Effector CD4-positive, alpha-beta T cell (primary cell): ENCODE data around the gene OR2M7. TPM values are rescaled to one million over a fixed set of nuclear protein-coding genes. Genes with fewer than 3 reads are reported as not detected.
"Not testable (repeated sequence)": the region's sequence is repeated elsewhere in the genome, so short reads cannot be mapped to it uniquely, and the experiment has no call there.

Source experiments
- DNase-seq: peaks from one replicate; pipeline ENCODE4 v3.0.0-alpha.2; 2020
- total RNA-seq: gene quantifications from one replicate; lab custom pipeline; 2026; lab: John Stamatoyannopoulos, UW

OR2M7 gene, protein sequence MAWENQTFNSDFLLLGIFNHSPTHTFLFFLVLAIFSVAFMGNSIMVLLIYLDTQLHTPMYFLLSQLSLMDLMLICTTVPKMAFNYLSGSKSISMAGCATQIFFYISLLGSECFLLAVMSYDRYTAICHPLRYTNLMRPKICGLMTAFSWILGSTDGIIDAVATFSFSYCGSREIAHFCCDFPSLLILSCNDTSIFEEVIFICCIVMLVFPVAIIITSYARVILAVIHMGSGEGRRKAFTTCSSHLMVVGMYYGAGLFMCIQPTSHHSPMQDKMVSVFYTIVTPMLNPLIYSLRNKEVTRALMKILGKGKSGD
- not detected for total RNA-seq

DNA sequence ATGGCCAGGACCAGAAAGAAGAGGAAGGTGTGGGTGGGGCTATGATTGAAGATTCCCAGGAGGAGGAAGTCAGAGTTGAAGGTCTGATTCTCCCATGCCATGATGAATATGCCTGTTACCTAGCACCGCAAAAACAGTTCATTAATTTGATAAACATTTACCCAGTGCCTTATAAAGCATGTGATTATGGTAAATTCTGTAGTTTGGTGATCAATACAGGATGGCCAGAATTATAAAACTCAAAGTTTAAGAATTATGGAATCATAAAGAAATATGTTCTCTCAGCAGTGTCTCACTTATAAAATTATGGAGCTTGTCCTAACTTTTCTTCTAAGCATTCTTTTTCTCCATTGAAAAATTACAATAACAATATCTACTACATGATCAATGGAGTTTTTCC lies at the start of gene OR2M7:
TSS of gene OR2M7 (minus strand) at position 101 of the 400 bp plus-strand sequence. CDS start at position 101, 0 bp downstream.
- no peak for DNase-seq

DNA sequence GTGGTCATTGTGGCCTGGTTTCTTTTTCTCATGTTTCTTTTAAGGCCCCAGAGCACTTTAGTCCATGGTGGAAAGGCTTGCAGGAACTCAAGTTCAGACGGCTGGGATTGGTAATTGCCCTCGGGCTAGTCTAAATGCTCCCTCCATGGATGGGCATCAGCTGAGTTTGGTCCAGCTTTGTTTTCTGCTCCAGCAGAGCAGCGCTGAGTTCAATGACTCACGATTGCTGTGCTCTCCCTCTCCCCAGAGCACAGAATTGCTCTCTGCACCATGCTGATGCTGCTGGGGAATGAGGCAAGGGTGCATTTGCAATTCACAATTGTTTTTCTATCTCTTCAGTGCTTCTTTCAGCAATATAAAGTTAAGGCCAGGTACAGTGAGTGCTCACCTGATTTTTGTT lies 49.4 kb upstream of the OR2M7 start:
- DNase-seq: no peak

DNA sequence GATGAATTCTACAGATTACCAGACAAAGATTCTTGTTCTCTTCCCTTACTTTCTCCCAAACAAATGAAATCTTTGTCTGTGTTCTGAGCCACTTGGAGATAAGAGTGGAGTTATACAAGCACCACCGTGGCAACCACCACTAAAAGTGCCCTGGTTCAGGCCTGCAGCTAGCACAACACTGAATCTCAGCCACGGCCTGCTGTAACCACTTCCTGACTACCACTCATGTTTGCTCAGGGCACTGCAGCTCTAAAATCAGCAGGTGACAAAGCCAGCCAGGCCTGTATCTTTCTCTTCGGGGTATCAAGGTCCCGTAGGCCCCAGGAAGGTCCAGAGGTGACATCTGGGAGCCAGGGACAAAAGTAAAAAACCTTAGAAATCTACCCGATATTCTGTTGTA lies 48.0 kb upstream of the OR2M7 start:
- no peak for DNase-seq

DNA sequence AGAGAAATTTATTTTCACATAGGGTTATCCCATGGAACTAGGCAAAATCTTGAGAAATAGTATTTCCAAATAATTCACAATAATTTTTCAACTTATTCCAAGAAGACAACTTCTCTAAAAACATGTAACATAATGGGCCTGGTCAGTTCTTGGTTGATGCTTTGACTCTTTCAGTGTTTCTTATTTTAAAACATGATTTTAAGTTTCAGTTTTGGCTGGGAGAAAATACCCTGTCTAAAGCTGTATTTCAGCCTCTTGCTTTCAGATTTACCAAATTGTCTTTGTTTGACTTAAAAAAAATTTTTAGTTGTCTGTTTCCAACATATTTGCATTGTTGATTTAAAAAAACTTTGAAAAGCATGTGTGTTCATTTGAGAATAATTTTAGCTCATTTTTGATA lies 42.2 kb upstream of the OR2M7 start:
- no peak for DNase-seq

DNA sequence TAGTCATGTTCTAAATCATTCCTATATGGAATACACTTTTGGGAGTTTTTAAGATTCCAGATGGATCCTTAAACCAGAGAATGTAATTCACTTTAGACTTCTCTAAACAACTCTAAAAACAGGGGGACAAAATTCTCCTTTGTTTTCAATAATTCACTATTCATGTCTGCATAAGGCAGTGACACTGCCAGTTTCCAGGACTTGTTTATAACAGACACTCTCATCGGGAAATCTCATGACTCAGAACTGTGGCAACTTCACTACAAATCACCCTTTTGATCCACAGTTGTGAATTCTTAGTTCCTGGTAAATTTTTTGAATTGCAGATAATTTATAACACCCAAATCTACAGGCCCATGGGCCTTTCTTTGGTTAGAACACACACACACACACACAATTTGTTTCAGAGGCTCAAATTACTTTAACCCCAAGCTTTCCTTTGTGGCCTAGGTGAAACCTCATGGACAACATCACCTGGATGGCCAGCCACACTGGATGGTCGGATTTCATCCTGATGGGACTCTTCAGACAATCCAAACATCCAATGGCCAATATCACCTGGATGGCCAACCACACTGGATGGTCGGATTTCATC lies 36.9 kb upstream of the OR2M7 start, which contains the start of gene OR2T4:
TSS of gene OR2T4 (plus strand) at position 545 of the 595 bp plus-strand sequence. CDS start at position 545, 0 bp downstream.
- no peak for DNase-seq

DNA sequence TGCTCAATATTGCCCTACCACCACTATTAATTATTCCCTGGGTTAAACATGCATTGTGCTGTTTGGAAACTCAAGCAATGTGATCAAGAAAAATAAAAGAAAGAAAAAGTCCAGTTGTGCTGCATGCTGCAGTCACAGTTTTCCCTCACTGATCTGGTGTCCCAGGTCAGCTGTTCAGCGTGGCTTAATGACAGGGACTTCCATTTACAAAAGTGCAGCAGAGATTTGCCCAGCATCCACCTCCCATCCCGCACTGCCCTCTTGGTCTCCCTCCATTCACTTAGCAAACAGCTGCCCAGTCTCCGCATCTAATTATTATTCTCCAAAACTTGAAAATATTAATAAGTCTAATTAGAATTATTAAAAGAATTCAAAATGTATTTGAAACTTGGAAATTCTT lies 35.0 kb upstream of the OR2M7 start:
- DNase-seq: no peak

DNA sequence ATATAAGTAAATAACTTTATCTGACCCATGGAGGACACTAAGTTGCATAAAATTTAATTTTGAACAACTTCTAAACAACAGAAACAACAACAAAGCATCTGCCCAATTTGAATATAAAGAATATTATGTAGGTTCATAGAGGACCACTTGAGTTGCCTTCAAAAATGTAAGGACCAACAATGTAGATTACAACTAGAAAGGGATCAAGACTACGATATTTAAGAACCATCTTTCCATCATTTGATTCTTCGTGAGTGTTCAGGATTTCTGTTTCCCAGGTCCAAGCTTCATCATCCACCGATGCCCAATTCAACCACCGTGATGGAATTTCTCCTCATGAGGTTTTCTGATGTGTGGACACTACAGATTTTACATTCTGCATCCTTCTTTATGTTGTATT lies 24.1 kb upstream of the OR2M7 start, which contains the start of gene OR14C36:
TSS of gene OR14C36 (plus strand) at position 301 of the 400 bp plus-strand sequence. CDS start at position 301, 0 bp downstream.
- DNase-seq: no peak

DNA sequence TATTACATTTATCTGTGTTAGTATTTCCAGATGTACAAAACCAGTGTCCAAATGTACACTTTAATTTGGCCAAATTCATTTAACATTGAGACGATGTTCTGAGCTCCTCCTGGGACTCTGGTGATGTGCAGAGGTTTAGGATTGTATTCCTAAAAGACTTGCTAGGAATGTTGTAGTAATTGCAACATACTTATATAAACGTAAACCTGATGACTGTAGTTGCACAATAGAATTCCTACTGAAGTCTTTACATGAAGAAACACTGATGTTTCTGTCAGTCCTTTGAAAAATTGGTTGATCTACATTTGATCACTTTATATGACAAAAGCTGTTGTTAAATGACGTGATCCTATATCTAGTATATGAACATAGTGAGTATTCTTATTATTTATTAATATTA lies 19.1 kb upstream of the OR2M7 start:
- DNase-seq: no peak

DNA sequence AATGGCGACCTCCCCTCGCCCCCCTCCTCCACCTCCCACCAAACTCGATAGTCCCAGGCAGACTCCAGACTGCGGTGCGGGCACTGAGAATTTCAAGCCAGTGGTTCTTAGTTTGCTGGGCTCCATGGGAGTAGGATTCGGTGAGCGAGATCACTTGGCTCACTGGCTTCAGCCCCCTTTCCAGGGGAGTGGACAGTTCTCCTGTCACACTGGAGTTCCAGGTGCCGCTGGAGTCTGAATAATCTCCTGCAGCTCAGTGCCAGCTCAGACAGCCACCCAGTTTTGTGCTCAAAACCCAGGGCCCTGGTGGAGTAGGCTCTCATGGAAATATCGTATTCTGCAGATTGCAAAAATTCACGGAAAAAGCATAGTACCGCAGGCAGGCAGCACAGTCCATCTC lies 7.6 kb downstream of the OR2M7 start:
- no peak for DNase-seq

DNA sequence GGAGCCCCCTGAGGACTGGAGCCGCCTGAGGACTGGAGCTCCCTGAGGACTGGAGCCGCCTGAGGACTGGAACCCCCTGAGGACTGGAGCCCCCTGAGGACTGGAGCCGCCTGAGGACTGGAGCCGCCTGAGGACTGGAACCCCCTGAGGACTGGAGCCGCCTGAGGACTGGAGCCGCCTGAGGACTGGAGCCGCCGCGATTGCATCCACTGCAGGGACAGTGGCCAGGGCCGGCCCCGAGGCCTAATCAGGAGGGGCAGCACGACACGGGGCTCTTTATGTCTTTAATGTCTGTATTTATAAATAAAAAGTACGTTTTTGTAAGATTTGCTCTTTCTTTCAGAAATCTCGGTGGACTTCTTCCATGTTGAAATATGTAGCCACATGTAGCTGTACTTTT lies 17.6 kb downstream of the OR2M7 start:
- DNase-seq: not testable (repeated sequence)

DNA sequence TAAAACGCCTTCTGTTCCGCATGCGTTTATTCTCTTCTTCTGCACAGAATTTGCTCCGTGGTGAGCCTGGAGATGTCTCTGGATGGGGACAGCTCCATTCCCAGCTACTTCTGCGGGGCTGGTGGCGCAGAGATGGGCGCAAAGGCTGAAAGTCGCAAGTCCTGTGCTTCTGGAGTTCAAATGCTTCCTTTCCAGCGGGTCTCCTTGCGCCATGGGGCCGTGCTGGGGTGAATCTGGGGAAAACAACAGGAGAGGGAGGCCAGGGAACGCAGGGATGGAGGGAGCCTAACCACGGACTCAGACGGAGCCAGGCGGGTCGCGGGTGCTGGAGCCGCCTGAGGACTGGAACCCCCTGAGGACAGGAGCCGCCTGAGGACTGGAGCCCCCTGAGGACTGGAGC lies 18.3 kb downstream of the OR2M7 start:
- no peak for DNase-seq

DNA sequence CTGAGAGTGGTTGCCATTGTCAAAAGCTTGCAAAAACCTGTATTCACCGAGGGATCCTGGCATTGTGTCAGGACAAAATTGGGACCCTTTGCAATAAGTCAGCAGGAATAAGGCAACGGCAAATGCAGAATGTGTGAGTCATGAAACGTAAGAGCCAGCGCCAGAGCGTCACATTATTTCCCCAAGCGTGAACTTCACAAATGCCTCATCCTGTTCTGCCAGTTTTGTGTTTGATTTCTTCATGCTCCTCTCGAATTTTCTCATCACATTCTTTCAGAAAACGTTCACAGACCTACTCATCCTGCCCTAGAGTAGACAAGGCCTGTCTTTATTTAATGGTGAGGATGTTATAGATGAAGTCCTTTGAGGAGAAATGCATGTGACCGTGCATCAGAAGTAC lies 18.7 kb downstream of the OR2M7 start:
- DNase-seq: not testable (repeated sequence)

DNA sequence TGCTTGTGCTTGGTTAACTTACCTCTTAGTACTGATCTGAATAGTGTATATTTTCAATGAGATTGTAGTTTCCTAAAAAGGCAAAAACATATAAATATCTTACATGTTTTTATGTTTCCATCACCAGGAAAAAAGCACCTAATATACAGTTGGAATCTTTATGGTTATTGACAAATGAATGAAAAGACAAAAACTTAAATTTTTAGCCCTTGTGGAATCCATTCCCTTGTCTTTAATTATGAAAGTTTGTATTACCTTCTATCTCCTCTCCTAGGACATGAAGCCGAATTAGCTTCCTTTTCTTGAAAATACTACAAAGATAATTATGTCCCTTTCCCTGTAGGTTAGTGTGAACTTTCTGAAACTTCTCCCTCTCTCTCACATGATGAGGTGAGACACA lies 21.0 kb downstream of the OR2M7 start, which contains the start of gene OR2T12:
TSS of gene OR2T12 (minus strand) at position 101 of the 400 bp plus-strand sequence. CDS start 7,846 bp downstream, outside the sequence.
- no peak for DNase-seq

DNA sequence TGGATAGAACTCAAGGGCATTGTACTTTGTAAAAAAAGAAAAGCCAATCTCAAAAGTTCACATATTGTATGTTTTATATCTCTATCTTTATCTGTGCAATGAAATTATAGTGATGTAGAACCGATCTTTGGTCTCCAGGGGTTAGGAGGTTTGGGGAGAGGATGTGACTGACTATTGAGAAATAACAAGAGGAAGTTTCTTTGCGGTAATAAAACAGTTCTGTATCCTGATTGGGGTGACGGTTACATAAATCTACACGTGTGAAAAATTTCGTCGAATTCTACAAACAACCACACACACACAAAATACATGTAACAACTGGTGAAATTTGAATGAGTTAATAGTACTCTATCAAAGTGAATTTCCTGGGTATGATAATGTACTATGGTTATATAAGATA lies 36.0 kb downstream of the OR2M7 start:
- no peak for DNase-seq

DNA sequence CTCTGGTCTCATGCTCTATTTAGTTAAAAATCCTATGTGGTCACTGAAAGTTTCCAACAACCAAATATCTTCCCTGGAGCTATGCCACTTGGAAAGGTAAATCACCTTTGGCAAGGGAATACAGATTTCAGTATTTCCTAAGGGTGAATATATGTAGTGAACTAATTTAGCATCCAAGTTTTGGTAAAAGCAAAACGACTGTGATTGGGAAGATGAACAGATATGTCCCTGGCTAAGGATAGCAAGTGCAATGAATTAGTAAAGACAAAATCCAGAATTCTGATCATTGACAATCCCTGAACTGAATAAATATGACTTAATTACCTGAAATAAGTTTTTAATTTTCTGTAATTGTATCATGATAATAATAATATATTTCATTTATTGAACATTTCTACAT lies 46.5 kb downstream of the OR2M7 start, which contains the start of gene OR2T33:
TSS of gene OR2T33 (minus strand) at position 101 of the 400 bp plus-strand sequence. CDS start 4,162 bp downstream, outside the sequence.
- DNase-seq: no peak
